ENCODE measurements around the gene EPHA10.

DNA sequence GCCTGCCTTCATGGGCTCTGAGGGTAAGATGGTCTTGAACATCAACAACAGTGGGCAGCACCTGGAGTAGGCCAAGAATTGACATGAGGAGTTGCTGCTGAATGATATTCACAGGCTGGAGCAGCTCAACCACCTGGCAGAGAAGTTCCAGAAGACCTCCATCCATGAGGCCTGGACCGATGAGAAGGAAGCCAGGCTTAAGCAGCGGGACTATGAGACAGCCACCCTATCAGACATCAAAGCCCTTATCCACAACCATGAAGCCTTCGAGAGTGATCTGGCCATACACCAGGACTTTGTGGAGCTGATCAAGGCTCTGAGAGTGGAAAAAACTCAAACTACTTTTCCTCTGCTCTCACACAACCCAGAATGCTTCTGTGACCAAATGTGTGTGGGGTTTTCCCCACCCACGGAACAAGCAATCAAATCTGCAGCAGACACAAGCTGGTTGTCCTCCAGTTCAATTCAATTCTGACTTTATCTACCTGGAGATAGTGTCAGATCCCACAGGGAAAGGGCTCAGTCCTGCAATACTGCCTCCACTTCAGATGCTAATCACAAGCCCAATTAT lies 12.1 kb upstream of the EPHA10 start:
- TF ChIP-seq EZH2phosphoT487 (IDR thresholded peaks at IDR 0.05; ENCODE audit: insufficient read depth, low read depth) (no peak), EZH2 (IDR thresholded peaks at IDR 0.05; ENCODE audit: insufficient read depth, poor library complexity, severe bottlenecking) (no peak)
